GDM1 (cell line): ENCODE measurements around the gene LMTK3.

ENCODE experiments used
- DNase-seq: peaks from one replicate; lab custom pipeline; 2025; lab: John Stamatoyannopoulos, UW

LMTK3 gene

GRCh38 chr19:48469289-48469881 lies 42.2 kb downstream of the LMTK3 start, which contains the start of gene CYTH2:
Gene CYTH2 (plus strand): TSS chr19:48469369. CDS start chr19:48469508, 139 bp downstream.
- DNase-seq, result peak; percentile 48

GRCh38 chr19:48468772-48469288 lies 42.8 kb downstream of the LMTK3 start:
- peak; percentile 100 for DNase-seq

- no peak for DNase-seq
These were observed 44.9 kb downstream of the LMTK3 start for GRCh38 chr19:48466561-48467325.

- DNase-seq, result no peak
These were observed 46.4 kb downstream of the LMTK3 start for GRCh38 chr19:48465215-48465614.

- DNase-seq, result no peak
These were observed 49.5 kb downstream of the LMTK3 start for GRCh38 chr19:48461982-48462655.

GRCh38 chr19:48461651-48461981 lies 50.0 kb downstream of the LMTK3 start:
- no peak for DNase-seq

GRCh38 chr19:48458016-48458415 lies 53.6 kb downstream of the LMTK3 start:
- no peak for DNase-seq

GRCh38 chr19:48456864-48457263 lies 54.8 kb downstream of the LMTK3 start:
- no peak for DNase-seq

GRCh38 chr19:48455908-48456562 lies 55.6 kb downstream of the LMTK3 start:
- DNase-seq, result no peak

- DNase-seq, result no peak
These were observed 56.3 kb downstream of the LMTK3 start, which contains the start of gene KCNJ14 for GRCh38 chr19:48455171-48455907. Gene KCNJ14 (plus strand): TSS chr19:48455574. CDS start chr19:48461725, 6,151 bp downstream.

GRCh38 chr19:48454150-48454730 lies 57.4 kb downstream of the LMTK3 start:
- no peak for DNase-seq

GRCh38 chr19:48452289-48453190 lies 59.1 kb downstream of the LMTK3 start:
- DNase-seq, result no peak

GRCh38 chr19:48451624-48452023 lies 60.0 kb downstream of the LMTK3 start:
- DNase-seq, result no peak

GRCh38 chr19:48450863-48451262 lies 60.8 kb downstream of the LMTK3 start:
- DNase-seq, result no peak

- no peak for DNase-seq
These were observed 61.2 kb downstream of the LMTK3 start for GRCh38 chr19:48450441-48450840.

GRCh38 chr19:48448563-48448962 lies 63.1 kb downstream of the LMTK3 start:
- DNase-seq, result no peak

- DNase-seq, result no peak
These were observed 65.1 kb downstream of the LMTK3 start for GRCh38 chr19:48446579-48446978.

GRCh38 chr19:48445606-48446481 lies 65.8 kb downstream of the LMTK3 start, which contains the start of gene GRWD1:
Gene GRWD1 (plus strand): TSS chr19:48445983. CDS start chr19:48446006, 23 bp downstream.
- peak; percentile 92 for DNase-seq

- DNase-seq, result peak; percentile 51
These were observed 66.4 kb downstream of the LMTK3 start for GRCh38 chr19:48445256-48445605.
